ENCODE results near the gene SHROOM2.

The SHROOM2 gene

DNA sequence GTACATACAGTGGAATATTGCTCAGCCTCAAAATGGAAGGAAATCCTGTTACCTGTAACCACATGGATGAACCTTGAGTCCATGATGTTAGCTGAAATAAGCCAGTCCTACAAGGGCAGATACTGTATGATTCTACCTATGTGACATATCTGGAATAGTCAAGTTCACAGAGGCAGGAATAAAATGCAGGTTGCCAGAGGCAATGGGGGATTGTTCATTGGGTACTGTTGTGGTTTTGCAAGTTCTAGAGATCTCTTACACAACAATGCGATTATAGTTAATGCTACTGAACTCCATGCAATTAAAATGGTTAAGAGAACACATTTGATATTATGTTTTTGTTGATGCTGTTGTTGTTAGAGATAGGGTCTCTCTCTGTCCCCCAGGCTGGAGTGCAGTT is 74.6 kb downstream of the SHROOM2 start:
- no peak overlapping the region for H3K27ac ChIP-seq (replicated peaks)
- TF ChIP-seq POLR2AphosphoS5 (IDR thresholded peaks at IDR 0.05; ENCODE audit: low read depth) (no peak), GABPA (IDR thresholded peaks at IDR 0.05; ENCODE audit: low read depth) (no peak), SPI1 (IDR thresholded peaks at IDR 0.05; ENCODE audit: borderline replicate concordance, low read depth) (no peak), REST (IDR thresholded peaks at IDR 0.05; ENCODE audit: insufficient replicate concordance, low read depth) (no peak)
- TF ChIP-seq, protein P1, sequence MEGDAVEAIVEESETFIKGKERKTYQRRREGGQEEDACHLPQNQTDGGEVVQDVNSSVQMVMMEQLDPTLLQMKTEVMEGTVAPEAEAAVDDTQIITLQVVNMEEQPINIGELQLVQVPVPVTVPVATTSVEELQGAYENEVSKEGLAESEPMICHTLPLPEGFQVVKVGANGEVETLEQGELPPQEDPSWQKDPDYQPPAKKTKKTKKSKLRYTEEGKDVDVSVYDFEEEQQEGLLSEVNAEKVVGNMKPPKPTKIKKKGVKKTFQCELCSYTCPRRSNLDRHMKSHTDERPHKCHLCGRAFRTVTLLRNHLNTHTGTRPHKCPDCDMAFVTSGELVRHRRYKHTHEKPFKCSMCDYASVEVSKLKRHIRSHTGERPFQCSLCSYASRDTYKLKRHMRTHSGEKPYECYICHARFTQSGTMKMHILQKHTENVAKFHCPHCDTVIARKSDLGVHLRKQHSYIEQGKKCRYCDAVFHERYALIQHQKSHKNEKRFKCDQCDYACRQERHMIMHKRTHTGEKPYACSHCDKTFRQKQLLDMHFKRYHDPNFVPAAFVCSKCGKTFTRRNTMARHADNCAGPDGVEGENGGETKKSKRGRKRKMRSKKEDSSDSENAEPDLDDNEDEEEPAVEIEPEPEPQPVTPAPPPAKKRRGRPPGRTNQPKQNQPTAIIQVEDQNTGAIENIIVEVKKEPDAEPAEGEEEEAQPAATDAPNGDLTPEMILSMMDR (IDR thresholded peaks at IDR 0.05; ENCODE audit: insufficient read depth, low read length) = no peak
- DNase-seq (ENCODE audit: low read depth in 1 of 2, low spot score in 1 of 2) = no peak
- H3K4me3 ChIP-seq (replicated peaks; ENCODE audit: insufficient read depth, low read length) = no peak overlapping the region
- H3K27me3 ChIP-seq (ENCODE audit: insufficient read depth, poor library complexity, severe bottlenecking) = no peaks in the 10 kb centered on the region

- H3K4me3 ChIP-seq (replicated peaks; ENCODE audit: insufficient read depth, low read length) = no peak overlapping the region
Measured at GRCh38 chrX:9861711-9862110, 75.5 kb downstream of the SHROOM2 start.

GRCh38 chrX:9862525-9862924 is 76.3 kb downstream of the SHROOM2 start:
- no peaks in the 10 kb centered on the region for H3K27me3 ChIP-seq (ENCODE audit: insufficient read depth, poor library complexity, severe bottlenecking)
- no peak overlapping the region for H3K4me3 ChIP-seq (replicated peaks; ENCODE audit: insufficient read depth, low read length)
- H3K27ac ChIP-seq (replicated peaks) = no peak overlapping the region
- TF ChIP-seq SPI1 (IDR thresholded peaks at IDR 0.05; ENCODE audit: borderline replicate concordance, low read depth) (no peak), REST (IDR thresholded peaks at IDR 0.05; ENCODE audit: insufficient replicate concordance, low read depth) (no peak), POLR2AphosphoS5 (IDR thresholded peaks at IDR 0.05; ENCODE audit: low read depth) (no peak), GABPA (IDR thresholded peaks at IDR 0.05; ENCODE audit: low read depth) (no peak)
- TF ChIP-seq, protein P1 (IDR thresholded peaks at IDR 0.05; ENCODE audit: insufficient read depth, low read length) = no peak
- DNase-seq (ENCODE audit: low read depth in 1 of 2, low spot score in 1 of 2) = no peak

More at GRCh38 chrX:9861711-9862110, 75.5 kb downstream of the SHROOM2 start:
- DNase-seq (ENCODE audit: low read depth in 1 of 2, low spot score in 1 of 2) = no peak
- TF ChIP-seq SPI1 (IDR thresholded peaks at IDR 0.05; ENCODE audit: borderline replicate concordance, low read depth) = no peak
- TF ChIP-seq GABPA (IDR thresholded peaks at IDR 0.05; ENCODE audit: low read depth) = no peak
- TF ChIP-seq, protein P1 (IDR thresholded peaks at IDR 0.05; ENCODE audit: insufficient read depth, low read length) = no peak
- no peak for TF ChIP-seq REST (IDR thresholded peaks at IDR 0.05; ENCODE audit: insufficient replicate concordance, low read depth)
- no peak for TF ChIP-seq POLR2AphosphoS5 (IDR thresholded peaks at IDR 0.05; ENCODE audit: low read depth)
- Histone ChIP-seq H3K27me3 (ENCODE audit: insufficient read depth, poor library complexity, severe bottlenecking) (no peaks in the 10 kb centered on the region), H3K27ac (replicated peaks) (no peak overlapping the region)

Data from HL-60 (cell line).